ENCODE measurements around the gene CNGB1.

- TF ChIP-seq EZH2 (IDR thresholded peaks at IDR 0.05; ENCODE audit: low read length, missing control alignments) = no peak
- no peak for TF ChIP-seq CTCF (conservative IDR thresholded peaks at IDR 0.05 in 1 of 2, IDR thresholded peaks at IDR 0.05 in 1 of 2; ENCODE audit: low read depth in 1 of 2, low read length in 2 of 2)
Observed at GRCh38 chr16:57997528-57998265, 26.8 kb upstream of the CNGB1 start.

Measured in fibroblast of lung (primary cell).